NT2/D1 (cell line): ENCODE data around the gene PRKN.

Experiments used
- SUZ12 ChIP-seq: IDR thresholded peaks from 2 replicates; pipeline ENCODE4 v1.6.1; 2011; ENCODE audit not compliant: insufficient read length, insufficient read depth; ENCODE audit errors: extremely low read depth
- YY1 ChIP-seq: IDR thresholded peaks from 2 replicates; pipeline ENCODE4 v1.6.1; 2011; ENCODE audit not compliant: insufficient read length, insufficient read depth

GRCh38 chr6:162710936-162711335 is 16.6 kb downstream of the PRKN start:
- no peak for TF ChIP-seq SUZ12
- no peak for TF ChIP-seq YY1
